Measurements from ENCODE around the gene SSRP1.

SSRP1 gene

GRCh38 chr11:57359896-57360690 lies 24.4 kb upstream of the SSRP1 start:
- no peak for DNase-seq

- DNase-seq, result no peak
Observed at GRCh38 chr11:57359396-57359795, 23.7 kb upstream of the SSRP1 start.

- no peak for DNase-seq
Observed at GRCh38 chr11:57358991-57359390, 23.3 kb upstream of the SSRP1 start.

DNA sequence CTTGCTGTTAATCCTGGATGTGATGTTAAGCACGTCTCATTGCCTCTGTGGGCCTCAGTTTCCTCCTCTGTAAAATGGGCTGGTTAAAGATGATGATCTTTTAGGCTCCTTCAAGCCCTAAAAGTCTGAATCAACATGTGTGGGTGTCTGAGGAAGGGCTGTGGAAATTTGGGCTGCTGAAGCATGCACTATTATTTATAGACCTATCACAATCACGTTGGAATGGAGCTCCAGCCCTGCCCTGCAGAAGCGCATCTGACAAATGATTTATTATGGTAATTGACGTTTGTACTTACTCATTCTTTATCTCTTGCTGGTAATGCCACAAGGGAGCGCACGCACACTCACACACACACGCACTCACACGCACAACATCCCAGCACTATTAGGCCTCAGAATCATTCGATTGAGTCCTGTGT lies 22.9 kb upstream of the SSRP1 start:
- DNase-seq, result no peak

DNA sequence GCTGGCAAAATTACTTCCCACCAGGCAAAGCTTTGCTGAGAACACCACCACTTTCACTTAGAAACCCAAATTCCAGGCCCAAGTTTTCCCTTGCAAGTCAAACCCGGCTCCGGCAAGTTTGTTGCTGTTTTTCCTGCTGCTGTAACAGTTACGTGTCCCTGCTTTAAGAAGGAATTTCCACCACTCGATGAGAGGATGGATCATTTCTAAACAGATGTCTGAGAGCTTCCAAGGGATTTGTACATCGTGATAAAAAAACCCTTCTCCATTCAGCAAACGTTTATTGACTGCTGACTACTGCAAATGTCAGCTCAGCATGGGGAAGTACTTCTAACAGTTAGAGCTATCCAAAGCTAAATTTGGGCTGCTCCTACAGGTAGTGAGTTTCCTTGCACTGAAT lies 22.2 kb upstream of the SSRP1 start:
- no peak for DNase-seq

DNA sequence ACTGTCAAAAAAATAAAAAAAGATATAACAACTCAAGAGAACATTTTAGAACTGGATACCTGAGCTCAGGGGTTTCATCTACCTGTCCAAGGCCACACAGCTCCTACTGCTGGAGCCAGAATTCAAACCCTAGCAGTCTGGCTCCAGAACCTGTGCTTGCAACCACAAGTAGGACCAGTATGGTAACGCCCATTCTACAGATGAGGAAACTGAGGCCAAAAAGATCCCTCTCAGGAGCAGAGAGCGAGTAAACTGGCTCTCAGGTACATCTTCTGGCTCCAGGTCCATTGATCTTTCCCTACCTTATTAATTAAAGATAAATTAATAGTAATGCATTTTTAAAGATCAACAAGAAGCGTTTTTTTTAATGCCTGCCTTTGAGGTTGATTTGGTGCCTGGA lies 21.6 kb upstream of the SSRP1 start:
- no peak for DNase-seq

GRCh38 chr11:57356268-57356667 lies 20.6 kb upstream of the SSRP1 start:
- DNase-seq, result no peak

- no peak for DNase-seq
Observed at GRCh38 chr11:57354699-57355098, 19.0 kb upstream of the SSRP1 start.

GRCh38 chr11:57353852-57354251 lies 18.2 kb upstream of the SSRP1 start:
- DNase-seq, result no peak

DNA sequence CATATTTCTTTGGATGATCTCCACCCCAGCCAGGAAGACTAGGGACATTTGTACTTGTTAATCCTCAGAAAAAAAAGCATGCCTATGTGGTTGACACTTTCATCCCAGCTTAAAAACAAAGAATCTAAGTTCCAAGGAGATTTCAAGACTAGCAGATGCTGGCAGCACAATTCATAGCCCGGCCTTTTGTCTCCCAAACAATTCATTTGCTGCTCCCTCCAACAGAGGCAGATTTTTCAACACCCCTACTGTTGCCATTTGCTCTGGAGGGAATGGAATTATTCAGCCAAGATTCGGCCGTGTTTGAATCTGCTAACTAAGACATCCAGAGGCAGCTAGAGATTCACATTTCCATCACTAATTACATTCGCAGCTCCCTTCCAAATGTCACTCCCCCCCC lies 17.8 kb upstream of the SSRP1 start:
- no peak for DNase-seq

- no peak for DNase-seq
Observed at GRCh38 chr11:57353036-57353435, 17.3 kb upstream of the SSRP1 start.

- peak; percentile 52 to 54 for DNase-seq
Observed at GRCh38 chr11:57349491-57350274, 14.0 kb upstream of the SSRP1 start.

DNA sequence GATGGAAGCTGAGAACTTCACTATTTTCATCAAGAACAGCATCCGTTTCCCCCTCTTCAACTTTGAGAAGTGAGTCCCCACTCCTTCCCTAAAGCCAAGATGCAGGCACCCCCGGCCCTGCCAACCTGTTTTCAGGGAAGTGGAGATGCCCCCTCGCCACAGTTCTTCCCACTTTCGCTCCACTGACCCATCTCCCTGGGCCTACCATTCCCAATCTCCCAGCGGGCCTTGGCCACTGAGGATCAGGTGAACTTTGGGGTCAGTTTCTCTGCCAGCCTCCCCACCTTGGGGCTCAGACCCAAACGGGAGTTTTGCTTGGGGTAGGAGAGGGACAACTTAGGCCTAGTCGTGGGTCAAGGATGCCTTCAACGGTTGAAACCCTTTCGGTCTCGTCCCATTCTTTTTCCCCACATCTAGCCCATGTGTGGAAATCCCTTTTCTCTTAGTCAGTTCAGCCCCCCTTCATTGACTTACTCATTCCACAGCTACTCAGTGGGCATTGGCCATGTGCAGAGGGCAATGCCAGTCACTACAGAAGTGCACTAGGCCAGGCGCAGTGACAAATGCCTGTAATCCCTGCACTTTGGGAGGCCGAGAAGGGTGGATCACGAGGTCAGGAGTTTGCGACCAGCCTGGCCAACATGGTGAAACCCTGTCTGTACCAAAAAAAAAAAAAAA lies 13.1 kb upstream of the SSRP1 start:
- no peak for DNase-seq

DNA sequence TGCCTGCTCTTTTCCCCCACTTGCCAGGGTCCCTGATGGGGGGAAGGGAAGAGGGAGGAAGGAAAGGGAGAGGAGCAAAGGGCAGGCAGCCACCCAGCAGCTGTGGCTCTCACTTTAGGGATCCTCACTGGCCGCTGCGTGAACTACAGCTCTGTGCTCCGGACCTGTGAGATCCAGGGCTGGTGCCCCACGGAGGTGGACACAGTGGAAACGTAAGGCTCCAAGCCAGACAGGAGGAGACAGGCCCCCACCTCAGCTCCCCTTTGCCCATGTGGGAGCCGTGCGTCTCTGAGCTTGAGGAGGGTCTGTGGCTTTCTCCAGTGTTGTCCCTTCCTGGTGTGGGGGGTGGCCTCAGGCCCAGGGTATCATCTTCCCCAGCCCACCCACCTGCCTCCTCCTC lies 12.4 kb upstream of the SSRP1 start:
- no peak for DNase-seq

DNA sequence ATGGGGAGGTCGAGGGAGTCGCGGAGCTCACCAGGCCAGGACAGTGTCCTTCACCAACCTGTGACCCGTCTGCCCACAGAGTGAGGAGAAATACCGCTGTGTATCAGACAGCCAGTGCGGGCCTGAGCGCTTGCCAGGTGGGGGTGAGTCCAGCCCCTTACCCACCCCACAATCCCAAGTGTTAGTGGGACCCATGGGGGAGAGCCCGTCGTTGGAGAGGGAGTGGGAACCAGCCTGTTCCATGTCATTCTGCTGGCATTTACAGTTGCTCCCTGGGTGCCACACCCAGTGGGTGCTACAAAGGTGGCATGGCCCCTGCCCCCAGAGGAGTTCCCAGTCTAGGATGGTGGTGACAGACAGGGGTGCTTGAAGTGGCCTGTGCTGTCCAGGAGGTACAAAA lies 11.6 kb upstream of the SSRP1 start:
- DNase-seq, result no peak

DNA sequence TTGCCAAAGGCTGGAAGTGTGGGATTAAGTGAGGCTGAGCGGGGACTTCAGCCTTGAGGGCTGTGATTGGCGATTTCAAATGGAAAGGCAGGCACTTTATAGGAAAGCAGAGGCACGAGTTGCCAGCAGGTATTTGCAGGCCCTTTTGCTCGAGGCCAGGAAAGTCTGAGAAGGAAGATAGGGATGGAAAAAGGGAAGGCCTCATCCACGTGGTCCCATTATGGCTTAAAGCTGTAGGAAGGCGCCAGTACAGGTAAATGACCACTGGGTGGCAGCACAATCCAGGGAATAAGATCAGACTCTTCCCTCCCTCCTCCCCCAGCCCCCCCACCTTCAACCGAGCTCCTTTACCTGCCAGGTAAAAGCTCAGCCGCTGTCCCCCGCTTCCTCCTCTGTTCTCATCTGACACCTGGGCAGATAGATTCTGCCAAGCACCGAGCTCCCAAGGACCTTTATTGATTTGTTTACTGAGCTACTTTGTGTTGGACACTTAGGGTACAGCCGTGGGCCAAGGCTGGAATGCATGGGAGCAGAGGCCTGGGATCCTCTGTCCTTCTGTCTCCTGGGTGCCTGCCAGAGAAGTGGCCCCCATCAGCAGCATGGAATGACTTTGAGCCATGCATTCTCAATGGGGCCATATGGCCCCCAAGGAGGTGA lies 10.0 kb upstream of the SSRP1 start:
- peak; percentile 71 to 75 for DNase-seq

GRCh38 chr11:57344826-57345225 lies 9.1 kb upstream of the SSRP1 start:
- DNase-seq, result no peak

DNA sequence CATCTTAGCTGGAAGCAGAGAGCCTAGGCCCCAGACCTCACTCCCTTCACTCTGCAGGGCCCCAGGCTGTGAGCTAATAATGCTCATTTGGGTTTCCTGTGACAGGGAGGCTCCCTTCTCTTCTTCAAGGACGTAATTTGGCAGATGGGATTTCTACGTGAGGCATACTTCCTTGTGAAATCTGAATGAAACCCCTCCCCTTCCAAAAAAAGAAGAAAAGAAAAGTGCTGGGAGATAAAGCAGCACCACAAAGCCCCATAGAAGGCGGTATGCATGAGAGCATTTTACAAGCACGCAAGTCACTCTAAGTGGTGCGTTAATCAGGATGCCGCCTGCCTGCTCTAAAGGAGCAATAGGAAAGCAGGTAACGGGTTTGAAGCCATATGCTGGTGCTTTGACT lies 8.1 kb upstream of the SSRP1 start:
- DNase-seq, result no peak

DNA sequence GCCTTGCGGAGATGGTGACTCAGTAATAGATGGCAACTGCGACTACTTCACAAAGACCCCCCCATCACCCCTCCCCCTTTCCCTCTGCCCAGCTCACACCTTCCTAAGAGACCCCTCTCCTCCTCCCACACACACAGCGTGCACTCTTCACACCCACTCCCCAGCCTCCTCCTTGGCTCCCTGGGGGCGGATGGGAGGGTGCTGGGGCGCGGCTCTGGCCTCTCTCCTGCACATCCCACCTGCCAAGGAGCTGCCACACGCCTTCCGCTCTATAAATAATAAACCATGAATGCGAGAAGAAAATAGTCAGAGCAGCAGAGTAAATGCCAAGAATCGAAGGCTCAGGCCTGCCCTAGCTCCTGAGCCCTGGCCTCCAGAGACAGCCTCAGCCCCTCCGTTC lies 7.0 kb upstream of the SSRP1 start:
- no peak for DNase-seq

DNA sequence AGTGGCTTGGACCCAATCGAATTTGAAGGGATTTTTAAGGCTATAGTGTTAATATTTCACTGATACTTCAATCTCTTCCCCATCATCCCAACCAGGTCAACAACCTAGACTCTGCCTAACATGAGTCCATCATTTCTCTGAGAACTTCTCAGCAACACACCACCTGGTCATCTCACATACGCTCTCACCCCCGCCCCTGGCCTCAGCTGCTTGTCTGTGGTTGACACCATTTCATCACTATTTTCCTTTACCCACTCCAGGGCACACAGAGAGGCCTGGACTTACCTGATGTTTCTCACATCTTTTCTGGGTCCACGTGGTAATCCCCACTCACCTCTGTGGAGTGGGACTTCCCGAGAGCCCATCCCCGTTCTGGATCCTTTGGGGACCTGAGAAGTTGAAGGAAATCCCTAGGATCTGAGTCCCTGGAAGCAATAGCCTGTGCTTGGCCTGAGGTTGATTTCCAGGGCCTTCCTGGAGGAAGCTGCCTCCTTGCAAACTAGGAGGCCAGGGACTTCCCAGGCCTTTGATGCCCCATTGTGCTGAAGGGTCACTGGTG lies 5.6 kb upstream of the SSRP1 start:
- no peak for DNase-seq

GRCh38 chr11:57340039-57340615 lies 4.4 kb upstream of the SSRP1 start:
- no peak for DNase-seq

- DNase-seq, result no peak
Observed at GRCh38 chr11:57339328-57339727, 3.6 kb upstream of the SSRP1 start.

GRCh38 chr11:57338142-57338541 lies 2.5 kb upstream of the SSRP1 start, which contains the start of gene P2RX3:
P2RX3 (plus strand) TSS chr11:57338352; CDS start chr11:57338551, 199 bp downstream.
- no peak for DNase-seq
